HG03066 (cell line): ENCODE data around the gene TRHDE.

Source experiments
- ATAC-seq: cut with Tn5 transposase; IDR thresholded peaks from one replicate; pipeline ENCODE4 v1.9.1; 2021; ENCODE audit warnings: low read depth; ENCODE audit not compliant: unreplicated experiment

Gene TRHDE

GRCh38 chr12:72313806-72314205 is 41.6 kb downstream of the TRHDE start:
- ATAC-seq = no peak

GRCh38 chr12:72315858-72316257 is 43.7 kb downstream of the TRHDE start:
- ATAC-seq = no peak

- no peak for ATAC-seq
Observed at GRCh38 chr12:72318341-72318740, 46.2 kb downstream of the TRHDE start.

- no peak for ATAC-seq
Observed at GRCh38 chr12:72323881-72324280, 51.7 kb downstream of the TRHDE start.

GRCh38 chr12:72330301-72330700 is 58.1 kb downstream of the TRHDE start:
- no peak for ATAC-seq

- no peak for ATAC-seq
Observed at GRCh38 chr12:72330784-72331183, 58.6 kb downstream of the TRHDE start.

- no peak for ATAC-seq
Observed at GRCh38 chr12:72337382-72337781, 65.2 kb downstream of the TRHDE start.

GRCh38 chr12:72337946-72338345 is 65.8 kb downstream of the TRHDE start:
- ATAC-seq = no peak

GRCh38 chr12:72338437-72338836 is 66.3 kb downstream of the TRHDE start:
- no peak for ATAC-seq

GRCh38 chr12:72346363-72346944 is 74.3 kb downstream of the TRHDE start:
- ATAC-seq = peak; percentile 90

GRCh38 chr12:72349491-72349890 is 77.3 kb downstream of the TRHDE start:
- no peak for ATAC-seq

- ATAC-seq = no peak
Observed at GRCh38 chr12:72359416-72359815, 87.2 kb downstream of the TRHDE start.

GRCh38 chr12:72365151-72365550 is 93.0 kb downstream of the TRHDE start:
- no peak for ATAC-seq

GRCh38 chr12:72366255-72366654 is 94.1 kb downstream of the TRHDE start:
- ATAC-seq = no peak

GRCh38 chr12:72368298-72368697 is 96.1 kb downstream of the TRHDE start:
- ATAC-seq = no peak

- no peak for ATAC-seq
Observed at GRCh38 chr12:72368719-72369422, 96.7 kb downstream of the TRHDE start.

- ATAC-seq = no peak
Observed at GRCh38 chr12:72369423-72369959, 97.3 kb downstream of the TRHDE start.

GRCh38 chr12:72380441-72380840 is 108.3 kb downstream of the TRHDE start:
- ATAC-seq = no peak

- no peak for ATAC-seq
Observed at GRCh38 chr12:72388322-72388721, 116.2 kb downstream of the TRHDE start.

GRCh38 chr12:72390146-72390545 is 118.0 kb downstream of the TRHDE start:
- ATAC-seq = no peak

GRCh38 chr12:72406111-72406510 is 133.9 kb downstream of the TRHDE start:
- no peak for ATAC-seq

- no peak for ATAC-seq
Observed at GRCh38 chr12:72432037-72432604, 160.0 kb downstream of the TRHDE start.
